CD4-positive, alpha-beta T cell treated with Interleukin-4 for 4 hours (primary cell): ENCODE results near the gene TYMP.
A peak's percentile ranks its signal among the peaks of the same experiment; 100 is the strongest.

ENCODE experiments used
- DNase-seq: peaks from one replicate; pipeline ENCODE4 v3.0.0-alpha.2; 2020

TYMP gene, protein sequence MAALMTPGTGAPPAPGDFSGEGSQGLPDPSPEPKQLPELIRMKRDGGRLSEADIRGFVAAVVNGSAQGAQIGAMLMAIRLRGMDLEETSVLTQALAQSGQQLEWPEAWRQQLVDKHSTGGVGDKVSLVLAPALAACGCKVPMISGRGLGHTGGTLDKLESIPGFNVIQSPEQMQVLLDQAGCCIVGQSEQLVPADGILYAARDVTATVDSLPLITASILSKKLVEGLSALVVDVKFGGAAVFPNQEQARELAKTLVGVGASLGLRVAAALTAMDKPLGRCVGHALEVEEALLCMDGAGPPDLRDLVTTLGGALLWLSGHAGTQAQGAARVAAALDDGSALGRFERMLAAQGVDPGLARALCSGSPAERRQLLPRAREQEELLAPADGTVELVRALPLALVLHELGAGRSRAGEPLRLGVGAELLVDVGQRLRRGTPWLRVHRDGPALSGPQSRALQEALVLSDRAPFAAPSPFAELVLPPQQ

DNA sequence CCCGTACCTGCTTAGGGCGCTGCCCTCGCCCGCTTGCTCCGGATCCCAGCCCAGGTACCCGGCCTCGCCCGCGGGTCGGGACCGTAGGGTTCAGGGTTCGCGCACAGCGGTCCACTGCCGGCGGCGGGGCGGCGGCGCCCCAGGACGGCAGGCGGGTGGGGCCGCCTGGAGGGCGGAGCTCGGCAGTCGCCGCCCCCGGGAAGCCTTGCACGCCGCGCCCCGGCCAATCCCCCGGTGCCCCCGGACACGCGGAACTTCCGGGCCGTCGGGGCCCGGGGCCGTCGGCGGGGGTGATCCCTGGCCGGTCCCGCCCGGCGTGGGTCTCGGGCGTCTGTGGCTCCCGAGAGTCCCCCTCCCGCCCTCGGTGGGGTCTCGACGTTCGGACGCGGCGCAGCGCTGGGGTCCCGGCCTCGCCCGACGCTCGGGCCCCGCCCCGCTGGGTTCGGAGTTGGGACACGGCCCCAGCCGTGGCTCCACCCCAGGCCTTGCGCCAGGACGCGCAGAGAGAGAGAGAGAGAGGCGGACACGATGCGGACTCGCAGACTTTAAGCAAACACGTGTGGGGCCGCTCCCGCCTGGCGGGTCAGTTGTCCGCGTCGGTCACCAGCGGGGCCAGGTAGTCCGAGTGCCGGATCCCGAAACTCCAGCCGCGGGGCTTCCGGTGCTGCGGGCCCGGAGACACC, at the start of gene TYMP:
Gene TYMP, minus strand, starts transcription at position 116 of the 683 bp plus-strand sequence. CDS start 303 bp downstream, outside the sequence.
- DNase-seq, result peak; percentile 64

DNA sequence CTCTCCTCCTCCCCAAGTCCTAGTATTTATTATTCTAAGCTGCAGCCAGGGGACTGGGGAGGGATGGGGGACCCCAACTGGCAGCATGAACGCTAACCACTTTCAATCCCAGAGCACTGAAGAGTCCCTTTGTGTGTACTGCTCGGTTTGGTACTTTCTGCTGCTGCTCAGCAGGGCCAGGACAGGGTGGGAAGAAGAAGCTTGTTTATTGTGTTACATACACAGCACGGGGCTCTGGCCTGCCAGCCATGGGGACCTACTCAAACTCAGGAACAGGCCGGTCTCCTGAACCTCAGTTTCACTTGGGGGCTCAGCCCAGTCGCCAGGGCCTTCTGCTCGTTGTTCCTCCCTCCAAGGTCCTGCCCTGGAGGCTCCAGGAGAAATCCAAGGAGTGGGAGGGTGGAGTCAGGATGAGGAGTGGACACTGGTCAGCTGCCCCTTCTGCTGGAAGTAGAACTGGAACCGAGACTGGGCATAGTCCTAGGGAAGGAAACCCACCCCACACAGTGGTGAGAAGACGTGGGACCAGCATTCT, 49.0 kb upstream of the TYMP start:
- DNase-seq, result no peak

DNA sequence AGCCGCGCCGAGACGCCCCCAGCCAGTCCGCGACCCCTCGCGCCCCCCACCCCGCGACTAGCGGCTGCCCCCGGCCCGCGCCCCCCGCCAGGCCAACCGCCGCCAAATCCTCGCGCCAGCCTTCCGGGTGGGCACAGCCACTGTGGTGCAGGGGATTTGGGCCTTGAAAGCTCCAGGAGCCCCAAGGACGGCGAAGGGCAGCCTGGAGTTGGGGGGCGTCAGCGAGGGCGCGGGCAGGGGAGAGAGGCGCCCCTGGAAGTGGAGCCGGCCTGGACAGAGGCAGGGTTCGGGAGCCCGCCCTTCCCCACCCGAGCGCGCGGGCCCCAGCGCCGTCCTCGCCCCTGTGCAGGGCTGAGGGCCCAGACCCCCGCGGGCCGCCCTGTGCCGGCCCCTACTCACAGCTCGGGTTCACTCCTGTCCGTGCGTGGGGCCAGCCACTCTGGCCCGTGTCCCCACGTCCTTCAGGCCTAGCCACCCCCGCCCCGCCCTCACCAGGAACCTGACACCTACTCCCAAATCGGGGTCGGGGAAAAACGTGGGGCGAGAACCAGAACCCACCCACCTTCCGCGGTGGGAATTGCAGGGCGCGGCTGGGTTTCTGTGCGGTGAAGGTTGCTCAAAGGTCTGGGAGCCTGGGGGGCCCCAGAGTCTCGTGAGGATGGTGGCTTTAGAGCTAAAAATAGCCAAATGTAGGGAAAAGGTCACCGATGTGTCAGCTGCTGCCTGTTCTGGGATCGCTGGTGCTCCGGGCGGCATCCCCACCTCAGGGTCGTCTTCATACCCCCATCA, 48.4 kb upstream of the TYMP start, which contains the start of gene CPT1B:
Gene CPT1B, minus strand, starts transcription at position 441 of the 789 bp plus-strand sequence. CDS start 512 bp downstream, outside the sequence.
- DNase-seq, result no peak

DNA sequence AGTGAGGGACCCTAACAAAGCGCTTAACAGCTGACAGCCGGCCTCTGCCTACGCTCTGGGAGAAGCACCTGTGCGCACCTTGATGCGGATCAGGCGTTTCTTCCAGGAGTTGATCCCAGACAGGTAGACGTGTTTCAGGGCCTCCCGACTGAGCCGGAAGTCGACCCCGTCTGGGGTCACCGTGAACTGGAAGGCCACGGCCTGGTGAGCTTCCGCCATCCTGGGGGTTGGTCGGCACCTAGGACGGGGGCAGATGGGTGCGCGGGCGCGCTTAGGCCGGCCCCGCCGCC, 47.8 kb upstream of the TYMP start:
- DNase-seq, result no peak

DNA sequence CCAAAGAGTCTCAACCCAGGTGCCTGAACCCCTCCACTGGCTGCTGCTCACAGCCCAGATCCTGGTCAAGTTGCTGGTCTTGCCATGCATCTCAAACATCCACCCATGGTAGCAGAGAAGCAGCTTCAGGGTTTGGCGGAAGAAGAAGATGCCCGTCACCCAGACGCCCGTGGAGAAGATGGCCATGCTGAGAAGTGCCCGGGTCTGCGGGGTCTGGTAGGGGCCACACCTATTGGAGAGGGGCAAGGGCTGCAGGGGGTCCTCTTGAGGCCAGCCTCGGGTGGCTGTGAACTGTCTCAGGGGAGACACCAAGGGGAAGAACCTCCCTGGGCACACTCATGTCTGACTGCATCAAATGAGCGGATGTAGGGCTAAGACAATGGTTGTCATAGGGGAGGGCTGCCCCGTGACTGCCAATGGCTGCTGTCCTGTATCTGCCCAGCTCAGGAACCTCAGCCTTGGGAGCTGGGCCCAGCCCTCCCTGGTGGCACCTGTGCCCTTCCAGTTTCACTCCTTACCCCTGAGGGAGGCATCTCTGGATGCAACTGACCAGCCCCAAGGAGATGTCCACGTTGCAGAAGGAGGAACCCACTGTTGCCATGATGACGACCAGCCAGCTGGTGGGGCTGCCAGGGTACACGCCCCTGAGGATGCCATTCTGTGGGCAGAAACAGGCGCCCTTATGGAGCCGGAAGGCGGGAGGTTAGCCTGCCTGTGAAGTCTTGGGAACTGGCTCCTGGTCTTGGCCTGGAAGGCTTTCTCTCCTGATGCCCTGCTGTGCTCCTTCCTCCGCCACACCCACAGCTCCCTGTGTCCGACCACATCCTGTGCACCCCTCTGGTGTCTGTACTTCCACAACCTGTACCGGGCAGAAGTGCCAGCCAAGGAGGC, 47.2 kb upstream of the TYMP start:
- DNase-seq, result no peak

DNA sequence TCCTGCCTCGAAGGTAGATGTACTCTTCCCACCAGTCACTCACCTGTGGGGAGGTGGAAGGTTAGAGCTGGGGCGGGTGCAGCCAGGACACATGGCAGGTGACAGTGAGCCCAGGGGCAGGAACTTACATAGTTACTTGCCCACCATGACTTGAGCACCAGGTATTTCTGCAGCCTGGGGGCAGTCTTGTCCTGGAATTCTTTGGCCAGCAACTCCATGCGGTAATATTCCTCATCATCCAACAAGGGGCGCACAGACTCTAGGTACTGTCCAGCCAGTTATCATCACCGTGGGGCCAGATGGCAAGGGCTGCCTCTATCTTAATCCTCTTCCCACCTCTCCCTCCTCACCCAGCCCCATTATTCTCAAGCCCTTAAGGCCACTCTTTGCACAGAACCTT, 46.3 kb upstream of the TYMP start:
- DNase-seq, result no peak

DNA sequence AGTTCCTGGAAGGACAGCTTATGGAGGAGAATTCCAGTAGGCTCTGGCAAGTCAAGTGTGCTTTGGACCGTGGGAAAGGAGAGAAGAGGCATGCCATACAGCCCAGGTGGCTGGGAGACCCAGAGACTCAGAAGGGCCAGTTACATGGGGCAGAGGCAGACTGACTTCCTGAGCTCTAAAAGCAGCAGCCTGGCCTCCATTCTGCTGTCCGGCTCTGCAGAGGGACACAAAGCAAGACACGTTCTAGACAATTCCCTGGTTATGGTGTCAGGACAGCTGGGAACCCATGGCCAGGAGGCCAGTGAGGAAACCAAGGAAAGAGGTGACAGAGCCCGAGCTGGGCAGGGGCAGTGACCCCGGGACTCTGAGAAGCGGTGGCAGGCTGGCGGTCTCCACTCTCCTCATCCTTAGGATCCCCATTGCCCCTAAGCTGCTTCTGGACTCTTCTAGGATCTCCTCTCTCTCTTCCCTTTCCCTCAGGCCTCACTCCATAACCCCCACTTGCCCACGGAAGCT, 45.7 kb upstream of the TYMP start:
- DNase-seq, result no peak

DNA sequence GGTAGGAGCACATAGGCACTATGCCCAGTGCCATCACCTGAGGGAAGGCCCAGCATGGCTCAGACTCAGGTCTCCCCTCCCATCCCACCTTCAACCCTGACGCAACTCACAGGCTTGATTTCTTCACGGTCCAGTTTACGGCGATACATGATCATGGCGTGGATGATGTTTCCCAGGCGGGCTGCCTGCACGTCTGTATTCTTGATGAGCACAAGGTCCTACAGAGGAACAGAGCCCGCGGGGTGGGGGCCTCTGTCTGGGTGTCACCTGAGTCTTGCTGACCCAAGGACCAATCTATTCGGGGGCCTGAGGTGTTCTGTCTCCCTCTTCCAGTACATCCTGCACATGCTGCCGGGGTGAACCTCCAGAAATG, 44.6 kb upstream of the TYMP start:
- DNase-seq, result no peak

DNA sequence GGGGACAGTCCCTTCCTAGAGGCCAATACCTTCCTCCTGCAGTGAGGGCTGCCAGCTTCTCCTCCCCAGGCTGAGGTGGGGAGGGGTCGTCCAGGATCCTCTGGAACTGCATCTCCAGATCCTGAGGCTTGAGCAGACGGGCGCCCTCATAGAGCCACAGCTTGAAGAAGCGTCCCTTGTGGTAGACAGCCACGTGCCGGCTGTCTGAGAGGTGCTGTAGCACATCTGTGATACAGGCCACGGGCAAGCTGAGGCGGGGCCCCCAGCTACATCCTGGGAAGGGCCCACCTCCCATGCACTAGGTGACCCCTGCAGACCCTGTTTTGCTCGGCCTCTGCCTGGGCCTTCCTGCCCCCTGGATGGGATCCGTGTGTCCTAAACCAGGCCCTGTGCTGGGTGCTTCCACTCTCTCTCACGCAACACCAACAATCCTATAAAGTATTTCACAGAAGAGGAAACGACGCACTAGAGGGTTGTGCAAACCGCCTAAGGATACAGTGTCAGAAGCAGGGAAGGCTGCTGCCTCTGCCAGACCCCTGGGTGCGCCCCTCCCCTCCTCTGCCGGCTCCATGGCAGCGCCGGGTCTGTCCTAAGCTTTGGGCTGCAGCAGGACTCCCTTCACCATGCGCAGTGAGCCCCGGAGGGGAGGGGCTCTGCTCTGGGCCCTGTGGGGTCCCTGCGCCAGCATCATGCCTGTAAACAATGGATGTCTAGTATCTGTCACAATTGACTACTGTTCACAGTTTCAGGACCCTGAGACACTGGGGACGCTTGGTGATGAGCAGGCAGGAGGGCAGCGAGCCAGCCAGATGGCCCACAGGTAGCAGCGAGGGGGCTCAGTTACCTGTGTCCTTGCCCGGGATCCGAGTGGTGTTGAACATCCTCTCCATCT, 43.9 kb upstream of the TYMP start:
- DNase-seq, result no peak

DNA sequence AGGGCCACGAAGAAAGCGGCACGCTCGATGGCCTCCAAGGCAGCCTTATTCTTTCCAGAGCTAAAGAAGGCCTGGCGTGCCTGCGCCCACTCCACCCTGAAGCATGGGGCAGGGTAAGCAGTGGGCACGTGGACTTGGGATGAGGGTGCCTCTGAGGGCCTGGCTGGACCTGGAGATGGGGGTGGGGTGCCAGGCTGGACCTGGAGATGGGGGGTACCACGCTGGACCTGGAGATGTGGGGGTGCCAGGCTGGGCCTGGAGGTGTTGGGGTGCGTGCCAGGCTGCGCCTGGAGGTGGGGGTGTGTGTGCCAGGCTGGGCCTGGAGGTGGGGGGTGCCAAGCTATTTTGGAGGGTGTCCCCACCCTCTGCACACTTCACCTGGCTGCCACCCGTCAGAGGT, 43.2 kb upstream of the TYMP start:
- DNase-seq, result no peak

DNA sequence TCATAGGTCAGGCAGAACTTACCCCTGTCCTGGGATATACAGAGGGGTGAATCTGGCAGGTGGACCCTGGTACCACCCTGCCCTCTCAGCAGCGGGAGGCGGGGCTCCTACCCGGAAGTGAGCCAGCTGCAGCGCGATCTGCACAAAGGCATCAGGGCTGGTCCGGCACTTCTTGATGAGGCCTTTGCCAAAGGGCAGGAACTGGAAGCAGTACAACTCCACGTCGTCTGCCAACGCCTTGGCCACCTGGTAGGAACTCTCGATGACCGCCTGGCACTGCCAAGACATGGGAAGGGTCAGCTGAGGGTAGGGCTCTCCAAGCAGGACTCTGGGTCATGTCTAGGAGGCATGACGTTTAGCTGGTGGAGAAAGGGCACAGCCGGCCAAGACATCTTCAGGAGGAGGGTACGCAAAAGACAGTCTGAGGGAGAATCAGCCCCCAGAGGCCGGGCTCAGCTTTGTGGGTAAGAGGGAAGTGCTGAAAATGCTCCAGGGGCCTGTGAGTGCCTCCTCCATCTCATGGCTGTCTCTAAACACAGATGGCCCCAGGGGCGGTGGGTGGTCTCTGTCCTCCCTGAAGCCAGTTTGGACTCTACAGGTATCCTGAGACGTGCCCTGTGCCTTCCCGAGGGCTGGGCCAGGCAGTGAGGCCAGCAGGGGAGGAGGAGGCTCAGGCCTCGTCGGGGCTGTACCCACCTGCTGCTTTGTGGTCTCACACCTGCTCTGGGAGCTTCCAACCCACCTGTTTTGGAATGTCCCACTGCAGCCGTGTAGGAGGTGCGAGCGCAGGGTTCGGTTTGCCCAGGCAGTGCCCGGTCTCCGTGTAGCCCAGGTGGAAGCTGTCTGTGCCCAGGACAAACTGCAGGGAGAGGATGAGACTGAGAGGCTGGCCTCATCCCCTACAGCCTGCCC, 41.7 kb upstream of the TYMP start:
- DNase-seq, result no peak

DNA sequence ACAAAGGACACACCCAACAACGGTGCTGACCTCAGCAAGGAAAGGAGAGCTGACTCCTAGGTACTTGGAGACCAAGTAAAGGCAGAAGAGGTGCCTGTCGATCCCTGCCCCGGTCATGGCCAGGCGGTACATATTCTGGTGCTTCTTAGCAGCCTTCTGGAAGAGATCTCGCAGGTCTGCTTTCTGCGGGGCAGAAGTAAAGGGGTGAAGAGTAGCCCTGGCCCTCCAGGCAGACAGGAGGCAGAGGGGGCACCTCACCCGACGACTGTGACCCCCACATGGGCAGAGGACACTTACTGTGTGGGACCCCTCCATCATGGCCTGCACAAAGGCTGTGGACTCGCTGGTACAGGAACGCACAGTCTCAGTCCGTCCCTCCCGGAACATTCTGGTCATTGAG, 41.0 kb upstream of the TYMP start:
- no peak for DNase-seq

DNA sequence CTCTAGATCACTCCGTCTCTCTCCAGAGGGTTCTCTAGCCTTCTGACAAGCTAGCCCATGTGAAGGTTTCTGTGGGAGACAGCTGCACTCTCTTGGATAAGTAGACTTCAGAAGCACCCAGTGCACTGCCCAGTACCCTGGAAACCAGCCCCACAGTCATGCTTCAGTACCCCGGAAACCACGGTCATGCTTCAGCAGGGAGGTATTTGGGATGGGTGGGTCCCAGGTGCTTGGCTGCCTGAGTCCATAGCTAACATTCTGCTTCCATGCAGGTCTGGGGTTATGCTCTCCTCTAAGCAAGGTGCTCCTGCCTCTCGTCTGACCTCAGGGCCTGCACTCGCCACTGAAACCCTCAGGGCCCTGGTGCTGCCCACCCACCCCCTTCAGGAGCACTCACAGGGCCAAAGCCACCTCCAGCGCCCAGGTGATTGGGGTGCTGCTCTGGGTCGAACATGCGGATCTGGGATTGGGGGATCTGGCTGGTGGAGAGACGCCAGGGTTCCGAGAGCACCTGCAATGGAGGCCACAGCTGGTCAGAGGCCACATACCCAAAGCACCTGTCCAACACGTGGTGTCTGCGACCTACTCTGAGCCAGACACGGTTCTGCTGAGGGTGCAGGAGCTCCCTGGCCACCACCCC, 40.2 kb upstream of the TYMP start:
- DNase-seq, result no peak

DNA sequence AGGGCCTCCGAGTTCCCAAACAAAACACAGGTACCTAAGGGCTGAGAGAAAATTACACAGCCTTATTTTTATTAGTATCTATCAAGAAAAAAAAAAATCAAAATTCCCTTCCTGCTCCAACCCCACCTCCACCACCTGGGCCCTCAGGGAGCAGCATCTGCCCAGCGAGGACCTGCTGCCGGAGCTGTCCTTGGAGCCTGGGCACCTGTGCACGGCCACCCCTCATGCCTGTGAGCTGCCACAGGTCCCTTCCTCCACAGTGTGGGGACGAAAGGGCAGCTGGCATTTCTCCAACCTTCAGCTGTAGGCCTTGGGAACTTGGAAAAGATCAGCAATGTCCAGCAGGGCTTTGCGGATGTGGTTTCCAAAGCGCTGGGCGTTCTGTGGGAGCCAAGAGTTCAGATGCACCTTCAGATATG, 39.2 kb upstream of the TYMP start:
- DNase-seq, result no peak

DNA sequence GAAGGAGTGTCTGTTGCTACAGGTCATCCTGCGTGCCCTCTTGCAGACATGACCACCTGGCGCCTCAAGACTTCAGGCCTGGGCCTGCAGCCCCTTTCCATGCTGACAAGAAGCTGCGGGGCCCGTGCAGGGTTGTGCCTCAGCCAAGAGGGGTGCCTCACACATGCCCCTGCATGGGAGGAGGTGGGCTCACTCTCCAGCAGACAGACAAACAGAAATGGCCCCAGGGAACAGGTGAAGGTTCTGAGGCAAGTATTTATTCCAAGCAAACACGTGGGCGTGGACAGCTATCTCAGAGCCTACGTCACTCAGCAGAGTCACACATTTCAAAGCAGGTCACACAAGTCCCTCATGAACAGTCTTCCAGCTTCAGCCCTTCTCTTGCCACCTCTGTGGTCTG, 38.8 kb upstream of the TYMP start:
- no peak for DNase-seq

DNA sequence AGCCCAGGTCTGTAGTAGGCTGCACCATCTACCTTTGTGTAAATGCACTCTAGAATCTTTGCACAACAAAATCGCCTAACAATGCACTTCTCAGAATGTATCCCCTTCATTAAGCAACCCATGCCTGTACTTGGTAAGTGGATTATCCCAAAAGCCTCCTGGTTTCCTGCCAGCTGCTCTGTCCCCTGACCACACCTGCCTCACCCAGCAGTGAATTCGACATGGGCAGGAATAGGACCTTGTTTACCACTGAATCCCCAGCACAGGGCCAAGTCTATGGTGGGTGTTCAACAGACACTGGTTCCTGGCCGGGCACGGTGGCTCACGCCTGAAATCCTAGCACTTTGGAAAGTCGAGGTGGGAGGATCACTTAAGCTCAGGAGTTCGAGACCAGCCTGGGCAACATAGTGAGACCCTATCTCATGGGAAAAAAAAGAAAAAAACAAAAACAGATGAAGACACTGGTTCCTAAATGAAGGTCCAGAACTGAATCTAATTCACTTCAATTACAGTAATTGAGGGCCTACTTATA, 38.0 kb upstream of the TYMP start:
- DNase-seq, result no peak

DNA sequence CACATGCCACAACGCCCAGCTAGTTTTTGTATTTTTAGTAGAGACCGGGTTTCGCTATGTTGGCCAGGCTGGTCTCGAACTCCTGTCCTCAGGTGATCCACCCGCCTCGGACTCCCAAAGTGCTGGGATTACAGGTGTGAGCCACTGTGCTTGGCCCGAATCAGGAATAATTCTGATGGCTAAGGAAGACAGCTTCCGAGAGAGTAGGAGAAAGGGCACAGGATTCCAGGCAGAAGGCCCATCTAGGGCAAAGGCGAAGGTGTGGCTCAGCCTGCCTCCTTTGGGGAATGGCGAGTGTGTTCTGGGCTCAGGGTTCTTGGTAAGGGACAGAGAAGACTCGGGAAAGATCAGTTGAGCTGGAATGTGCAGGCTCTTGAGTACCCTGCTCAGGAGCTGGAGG, 34.5 kb upstream of the TYMP start:
- DNase-seq, result no peak

DNA sequence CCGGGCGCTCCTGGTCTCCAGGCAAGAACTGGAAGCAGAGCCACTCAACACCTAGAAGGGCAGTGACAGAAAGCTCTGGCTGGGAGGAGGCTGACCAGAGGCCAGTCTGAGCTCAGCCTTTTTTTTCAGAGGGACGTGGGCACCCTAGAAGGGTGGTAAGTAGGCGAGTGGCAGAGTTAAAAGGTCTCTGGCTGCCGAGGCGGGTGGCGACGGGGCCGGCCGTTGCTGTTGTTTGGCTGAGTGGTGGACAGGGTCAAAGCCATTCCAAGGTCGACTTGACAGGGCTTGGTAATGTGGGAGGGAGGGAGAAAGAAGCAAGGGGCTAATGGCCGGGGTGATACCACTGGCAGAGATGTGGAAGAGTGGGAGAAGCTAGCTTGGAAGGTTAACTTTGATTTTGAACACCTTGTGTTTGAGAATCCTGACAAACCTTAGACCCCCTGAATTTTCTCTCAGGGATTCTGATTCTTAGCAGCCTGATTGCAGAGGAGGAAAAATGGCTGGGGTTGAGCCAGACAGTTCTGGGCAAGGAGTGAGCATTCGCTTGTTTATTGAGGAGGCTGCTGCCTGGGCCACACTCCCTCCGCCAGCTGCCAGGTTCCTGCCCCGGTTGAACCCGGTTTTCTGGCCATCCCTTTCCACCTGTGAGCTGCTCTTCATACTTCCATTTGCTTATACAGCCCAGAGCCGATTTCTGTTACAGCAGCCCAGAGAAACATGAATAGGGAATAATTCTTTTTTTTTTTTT, 33.8 kb upstream of the TYMP start:
- no peak for DNase-seq
